ENCODE results near the gene MGMT. TPM values are rescaled to one million over a fixed set of nuclear protein-coding genes. Genes with fewer than 3 reads are reported as not detected.

Gene MGMT
- total and polyA plus RNA-seq, 3 donors from 2014 or later = 32.8 to 40.7 (median 37.9) TPM

GRCh38 chr10:129693382-129693781, 226.3 kb downstream of the MGMT start:
- DNase-seq = no peak
- H3K9me3 ChIP-seq = no peaks in the 10 kb centered on the region
- H3K36me3 ChIP-seq (ENCODE audit: low read depth, missing control alignments) = no peaks in the 10 kb centered on the region
- WGBS, 2 donors = 98% methylated on average over 11 of the region's 11 CpGs
- H3K4me1 ChIP-seq = no peaks in the 10 kb centered on the region
- intact Hi-C loops (cut with DNase I; ENCODE audit: low total_unique reads) = no loop called here
- no peak for TF ChIP-seq POLR2A (IDR thresholded peaks at IDR 0.05)
- TF ChIP-seq, protein P1, sequence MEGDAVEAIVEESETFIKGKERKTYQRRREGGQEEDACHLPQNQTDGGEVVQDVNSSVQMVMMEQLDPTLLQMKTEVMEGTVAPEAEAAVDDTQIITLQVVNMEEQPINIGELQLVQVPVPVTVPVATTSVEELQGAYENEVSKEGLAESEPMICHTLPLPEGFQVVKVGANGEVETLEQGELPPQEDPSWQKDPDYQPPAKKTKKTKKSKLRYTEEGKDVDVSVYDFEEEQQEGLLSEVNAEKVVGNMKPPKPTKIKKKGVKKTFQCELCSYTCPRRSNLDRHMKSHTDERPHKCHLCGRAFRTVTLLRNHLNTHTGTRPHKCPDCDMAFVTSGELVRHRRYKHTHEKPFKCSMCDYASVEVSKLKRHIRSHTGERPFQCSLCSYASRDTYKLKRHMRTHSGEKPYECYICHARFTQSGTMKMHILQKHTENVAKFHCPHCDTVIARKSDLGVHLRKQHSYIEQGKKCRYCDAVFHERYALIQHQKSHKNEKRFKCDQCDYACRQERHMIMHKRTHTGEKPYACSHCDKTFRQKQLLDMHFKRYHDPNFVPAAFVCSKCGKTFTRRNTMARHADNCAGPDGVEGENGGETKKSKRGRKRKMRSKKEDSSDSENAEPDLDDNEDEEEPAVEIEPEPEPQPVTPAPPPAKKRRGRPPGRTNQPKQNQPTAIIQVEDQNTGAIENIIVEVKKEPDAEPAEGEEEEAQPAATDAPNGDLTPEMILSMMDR (IDR thresholded peaks at IDR 0.05) = no peak
- no peaks in the 10 kb centered on the region for H3K27me3 ChIP-seq
- no peak overlapping the region for H3K27ac ChIP-seq
- H3K4me3 ChIP-seq = no peak overlapping the region

- no peaks in the 10 kb centered on the region for H3K4me1 ChIP-seq
- no peaks in the 10 kb centered on the region for H3K36me3 ChIP-seq (ENCODE audit: low read depth, missing control alignments)
- H3K27ac ChIP-seq = no peak overlapping the region
- 48 to 61% methylated on average over 4 of the region's 4 CpGs for WGBS, 2 donors
- TF ChIP-seq, protein P1 (IDR thresholded peaks at IDR 0.05) = no peak
- no peak for TF ChIP-seq POLR2A (IDR thresholded peaks at IDR 0.05)
- H3K4me3 ChIP-seq = no peak overlapping the region
- H3K9me3 ChIP-seq = no peaks in the 10 kb centered on the region
- no peaks in the 10 kb centered on the region for H3K27me3 ChIP-seq
- intact Hi-C loops (cut with DNase I; ENCODE audit: low total_unique reads) = no loop called here
- no peak for DNase-seq
These were observed 227.1 kb downstream of the MGMT start for GRCh38 chr10:129694184-129694583.

GRCh38 chr10:129694691-129695243, 227.7 kb downstream of the MGMT start:
- Histone ChIP-seq H3K27ac (no peak overlapping the region), H3K4me3 (no peak overlapping the region), H3K9me3 (no peaks in the 10 kb centered on the region), H3K4me1 (no peaks in the 10 kb centered on the region), H3K36me3 (ENCODE audit: low read depth, missing control alignments) (no peaks in the 10 kb centered on the region), H3K27me3 (no peaks in the 10 kb centered on the region)
- TF ChIP-seq, protein P1 (IDR thresholded peaks at IDR 0.05) = no peak
- TF ChIP-seq POLR2A (IDR thresholded peaks at IDR 0.05) = no peak
- intact Hi-C loops (cut with DNase I; ENCODE audit: low total_unique reads) = no loop called here
- WGBS, 2 donors = 53 to 75% methylated on average over 5 of the region's 5 CpGs
- DNase-seq = peak; percentile 82

DNA sequence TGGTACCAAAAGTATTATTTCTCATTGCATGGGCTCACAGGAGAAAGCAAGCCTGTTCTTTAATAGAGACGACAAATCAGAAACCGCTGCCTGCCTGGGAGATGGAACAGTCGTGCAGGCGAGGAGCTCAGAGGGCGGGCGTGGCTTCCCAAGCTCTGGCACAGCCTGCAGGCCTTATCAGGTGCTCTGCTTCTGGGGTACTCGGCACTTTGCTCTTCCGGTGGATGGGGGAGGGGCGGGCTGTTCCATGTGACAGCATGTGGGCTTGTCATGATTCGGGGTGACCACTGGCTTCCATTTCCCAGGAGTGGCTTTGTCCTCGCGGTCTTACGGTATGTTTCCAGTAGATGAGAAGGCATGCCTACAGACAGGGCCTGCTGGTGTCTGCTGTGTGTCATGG, 228.6 kb downstream of the MGMT start:
- no peaks in the 10 kb centered on the region for H3K4me1 ChIP-seq
- 78 to 82% methylated on average over 6 to 13 of the region's 13 CpGs for WGBS, 2 donors
- intact Hi-C loops (cut with DNase I; ENCODE audit: low total_unique reads) = no loop called here
- no peak overlapping the region for H3K4me3 ChIP-seq
- H3K27ac ChIP-seq = no peak overlapping the region
- H3K9me3 ChIP-seq = no peaks in the 10 kb centered on the region
- H3K27me3 ChIP-seq = no peaks in the 10 kb centered on the region
- H3K36me3 ChIP-seq (ENCODE audit: low read depth, missing control alignments) = no peaks in the 10 kb centered on the region
- no peak for TF ChIP-seq POLR2A (IDR thresholded peaks at IDR 0.05)
- TF ChIP-seq, protein P1 (IDR thresholded peaks at IDR 0.05) = no peak
- DNase-seq = no peak

- DNase-seq = no peak
- no peak overlapping the region for H3K27ac ChIP-seq
- H3K9me3 ChIP-seq = no peaks in the 10 kb centered on the region
- no peaks in the 10 kb centered on the region for H3K36me3 ChIP-seq (ENCODE audit: low read depth, missing control alignments)
- H3K4me1 ChIP-seq = no peaks in the 10 kb centered on the region
- no peak overlapping the region for H3K4me3 ChIP-seq
- WGBS, 2 donors = 87 to 95% methylated on average over 6 to 7 of the region's 7 CpGs
- intact Hi-C loops (cut with DNase I; ENCODE audit: low total_unique reads) = no loop called here
- H3K27me3 ChIP-seq = no peaks in the 10 kb centered on the region
- no peak for TF ChIP-seq POLR2A (IDR thresholded peaks at IDR 0.05)
- TF ChIP-seq, protein P1 (IDR thresholded peaks at IDR 0.05) = no peak
These were observed 229.6 kb downstream of the MGMT start for GRCh38 chr10:129696636-129697035.

Data from testis (tissue), 3 donors.